B cell (primary cell): ENCODE data around the gene ATP11C. TPM values are rescaled to one million over a fixed set of nuclear protein-coding genes. Genes with fewer than 3 reads are reported as not detected.

Source experiments
- ATAC-seq: fragments of 200-7000 bp; cut with Tn5 transposase; one replicate; pipeline ENCODE4 v1.10.0; 2021; ENCODE audit warnings: low read depth, mild to moderate bottlenecking, moderate number of reproducible peaks, moderate library complexity
- CTCF ChIA-PET: fragments of 350-600 bp; sonication (Branson Sonifier 250); formaldehyde crosslinking; loops from one replicate; lab custom pipeline; 2021; ENCODE audit warnings: antibody characterized with exemption, inconsistent platforms; lab: Charles Lee
- POLR2A ChIA-PET: fragments of 350-600 bp; sonication (Branson Sonifier 250); formaldehyde crosslinking; loops from one replicate; lab custom pipeline; 2021; ENCODE audit warnings: antibody characterized with exemption; lab: Charles Lee
- DNase-seq: peaks from one replicate; pipeline ENCODE4 v3.0.0; 2013
- H2AFZ ChIP-seq: 2 replicates; pipeline ENCODE4 v1.6.1; 2012; ENCODE audit warnings: mild to moderate bottlenecking, low read depth, low read length; ENCODE audit not compliant: insufficient read depth, poor library complexity, severe bottlenecking
- H3K27ac ChIP-seq, 2 donors: 1 replicate in 1 of 2; 2 replicates in 1 of 2; pipeline ENCODE4 v1.5.1; 2012 to 2013; ENCODE audit warnings: low read length in 2 of 2, mild to moderate bottlenecking in 2 of 2, moderate library complexity in 1 of 2
- H3K27me3 ChIP-seq, 4 experiments: fragments of 200-600 bp in 1 of 4; sonication (generic) in 1 of 4; replicated peaks in 1 of 4; 1 replicate in 2 of 4; 2 replicates in 2 of 4; pipeline versions ENCODE4 v1.6.1 to v1.7.0; 2013 to 2016; ENCODE audit warnings: low read length in 3 of 4, mild to moderate bottlenecking in 2 of 4, mixed read lengths in 1 of 4, moderate library complexity in 1 of 4; ENCODE audit not compliant: insufficient read depth in 4 of 4, control insufficient read depth in 3 of 4; ENCODE audit errors: control extremely low read depth in 1 of 4
- H3K36me3 ChIP-seq, 2 experiments: replicated peaks in 1 of 2; 1 replicate in 1 of 2; 2 replicates in 1 of 2; pipeline versions ENCODE4 v1.6.1 to v1.7.1; 2013; ENCODE audit warnings: low read length in 1 of 2; ENCODE audit not compliant: insufficient read depth in 2 of 2, control insufficient read depth in 1 of 2; ENCODE audit errors: control extremely low read depth in 1 of 2, extremely low read depth in 1 of 2
- H3K4me1 ChIP-seq, 2 donors: fragments of 200-600 bp in 1 of 2; sonication (generic) in 1 of 2; 1 replicate in 1 of 2; 2 replicates in 1 of 2; pipeline versions ENCODE4 v1.5.1 to v1.6.1; 2013 to 2017; ENCODE audit warnings: low read length in 2 of 2; ENCODE audit not compliant: control insufficient read depth in 2 of 2, insufficient read depth in 2 of 2
- H3K4me2 ChIP-seq: replicated peaks from 2 replicates; pipeline ENCODE3; 2012; ENCODE audit warnings: mild to moderate bottlenecking, low read depth, low read length; ENCODE audit not compliant: poor library complexity, severe bottlenecking
- H3K4me3 ChIP-seq, 5 experiments: fragments of 200-600 bp in 1 of 5; sonication (generic) in 1 of 5; 1 replicate in 3 of 5; 2 replicates in 2 of 5; pipeline versions ENCODE4 v1.5.1 to v1.7.0; 2011 to 2016; ENCODE audit warnings: low read length in 4 of 5, mild to moderate bottlenecking in 4 of 5, low read depth in 2 of 5, control low read depth in 1 of 5, moderate library complexity in 1 of 5; ENCODE audit not compliant: insufficient read depth in 1 of 5; ENCODE audit errors: control extremely low read depth in 1 of 5, extremely low read depth in 1 of 5
- H3K79me2 ChIP-seq: fragments of 200-600 bp; sonication (generic); one replicate; pipeline ENCODE4 v1.6.0; 2016; ENCODE audit warnings: low read length; ENCODE audit not compliant: control insufficient read depth, insufficient read depth
- H3K9ac ChIP-seq: fragments of 200-600 bp; sonication (generic); 2 replicates; pipeline ENCODE4 v1.6.1; 2017; ENCODE audit warnings: mild to moderate bottlenecking, low read length, moderate library complexity
- H3K9me3 ChIP-seq, 3 donors: one replicate each; pipeline versions ENCODE4 v1.6.1 to v1.7.1; 2013; ENCODE audit warnings: low read length in 2 of 3; ENCODE audit not compliant: control insufficient read depth in 2 of 3, insufficient read depth in 1 of 3; ENCODE audit errors: control extremely low read depth in 1 of 3
- H4K20me1 ChIP-seq: 2 replicates; pipeline ENCODE4 v1.6.0; 2012; ENCODE audit warnings: mild to moderate bottlenecking, low read length; ENCODE audit not compliant: insufficient read depth, control insufficient read depth, poor library complexity, severe bottlenecking
- H3K27ac Mint-ChIP-seq: one replicate; pipeline ENCODE4 v1.8.0; 2021; ENCODE audit warnings: mixed read lengths
- H3K27me3 Mint-ChIP-seq: one replicate; pipeline ENCODE4 v1.8.0; 2021; ENCODE audit warnings: mixed read lengths
- H3K4me1 Mint-ChIP-seq: one replicate; pipeline ENCODE4 v1.8.0; 2021; ENCODE audit warnings: mixed read lengths
- H3K4me3 Mint-ChIP-seq: one replicate; pipeline ENCODE4 v1.8.0; 2021; ENCODE audit warnings: mixed read lengths
- H3K9me3 Mint-ChIP-seq: one replicate; pipeline ENCODE4 v1.8.0; 2022; ENCODE audit warnings: mixed read lengths; ENCODE audit not compliant: insufficient read depth
- EZH2 ChIP-seq: IDR thresholded peaks from 2 replicates; pipeline ENCODE4 v1.6.1; 2012; ENCODE audit warnings: borderline replicate concordance, low read depth, mild to moderate bottlenecking, moderate library complexity, low read length; ENCODE audit not compliant: insufficient read depth, poor library complexity, severe bottlenecking
- WGBS: methylation state at CpG from one replicate; pipeline ENCODE4 v1.1.5; 2013; ENCODE audit warnings: missing lambda C conversion rate; ENCODE audit not compliant: insufficient coverage; 5-methylcytosine and 5-hydroxymethylcytosine counted together
- intact Hi-C: fragments of 100-400 bp; cut with micrococcal nuclease; formaldehyde crosslinking; loops from one replicate; pipeline ENCODE4 v1.10.0; 2022
- polyA plus RNA-seq: library from polyadenylated mRNA; depleted of rRNA; stranded (reverse); fragments of >200 nt; gene quantifications from 2 replicates; pipeline ENCODE4 v1.2.3, GENCODE V29; 2012
- total RNA-seq, 2 donors: library from RNA; stranded (reverse); fragments of 120-200 nt in 1 of 2; gene quantifications; 1 replicate in 1 of 2; 2 replicates in 1 of 2; pipeline versions ENCODE4 v1.2.3 to v1.2.4, GENCODE V29; 2013 to 2022
- TF ChIP-seq, protein P1 (sequence below): fragments of 200-600 bp; IDR thresholded peaks from one replicate; pipeline ENCODE4 v1.8.0; 2022; ENCODE audit warnings: antibody characterized with exemption, mild to moderate bottlenecking

ATP11C gene
- total and polyA plus RNA-seq, 2 donors (not counting 1 experiment from before 2014, with no cell fraction given), result 8.5 to 29.2 TPM

DNA sequence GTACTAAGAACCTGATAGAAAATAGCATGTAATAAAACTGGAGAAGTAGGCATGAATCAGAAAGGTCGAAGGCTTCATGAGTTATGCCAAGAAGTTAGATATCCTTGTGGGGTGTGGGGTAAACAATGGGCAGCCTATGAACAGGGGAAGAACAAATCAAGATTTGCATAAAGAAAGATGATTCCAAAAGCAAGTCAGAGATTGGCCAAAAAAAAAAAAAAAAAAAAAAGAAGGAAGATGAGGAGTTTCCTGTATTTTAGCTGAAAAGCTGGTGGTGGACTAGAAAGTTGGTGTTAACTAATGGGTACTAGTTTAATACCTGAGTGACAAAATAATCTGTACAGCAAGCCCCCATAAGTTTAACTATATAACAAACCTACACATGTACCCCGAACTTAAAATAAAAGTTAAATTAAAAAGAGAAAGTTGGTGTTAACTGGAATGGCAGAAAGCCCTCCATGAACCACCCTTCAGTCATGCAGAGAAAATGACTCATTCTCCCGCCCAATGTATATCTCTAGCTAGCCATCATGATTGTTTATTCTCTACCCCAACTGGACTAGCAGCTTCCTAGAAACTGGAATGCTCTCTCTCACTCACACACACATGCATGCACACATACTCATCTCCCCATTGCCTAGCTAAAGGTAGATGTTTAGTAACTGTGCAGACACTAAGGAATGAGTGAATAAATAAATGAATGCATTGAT is 41.7 kb downstream of the ATP11C start:
- Mint-ChIP-seq H3K27me3 (no peaks in the 10 kb centered on the region), H3K4me3 (no peak overlapping the region), H3K27ac (no peak overlapping the region), H3K4me1 (peaks cover 28% of the 10 kb centered on the region), H3K9me3 (no peaks in the 10 kb centered on the region)
- WGBS, result 100% methylated on average over 1 of the region's 3 CpGs
- peaks cover 11% of the 10 kb centered on the region for H3K79me2 ChIP-seq
- no peak for ATAC-seq
- peaks cover 0 to 9% of the 10 kb centered on the region in 2 donors for H3K4me1 ChIP-seq
- H3K36me3 ChIP-seq, result no peaks in the 10 kb centered on the region
- no peaks in the 10 kb centered on the region for H4K20me1 ChIP-seq
- TF ChIP-seq, protein P1, sequence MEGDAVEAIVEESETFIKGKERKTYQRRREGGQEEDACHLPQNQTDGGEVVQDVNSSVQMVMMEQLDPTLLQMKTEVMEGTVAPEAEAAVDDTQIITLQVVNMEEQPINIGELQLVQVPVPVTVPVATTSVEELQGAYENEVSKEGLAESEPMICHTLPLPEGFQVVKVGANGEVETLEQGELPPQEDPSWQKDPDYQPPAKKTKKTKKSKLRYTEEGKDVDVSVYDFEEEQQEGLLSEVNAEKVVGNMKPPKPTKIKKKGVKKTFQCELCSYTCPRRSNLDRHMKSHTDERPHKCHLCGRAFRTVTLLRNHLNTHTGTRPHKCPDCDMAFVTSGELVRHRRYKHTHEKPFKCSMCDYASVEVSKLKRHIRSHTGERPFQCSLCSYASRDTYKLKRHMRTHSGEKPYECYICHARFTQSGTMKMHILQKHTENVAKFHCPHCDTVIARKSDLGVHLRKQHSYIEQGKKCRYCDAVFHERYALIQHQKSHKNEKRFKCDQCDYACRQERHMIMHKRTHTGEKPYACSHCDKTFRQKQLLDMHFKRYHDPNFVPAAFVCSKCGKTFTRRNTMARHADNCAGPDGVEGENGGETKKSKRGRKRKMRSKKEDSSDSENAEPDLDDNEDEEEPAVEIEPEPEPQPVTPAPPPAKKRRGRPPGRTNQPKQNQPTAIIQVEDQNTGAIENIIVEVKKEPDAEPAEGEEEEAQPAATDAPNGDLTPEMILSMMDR, result no peak
- no peak for DNase-seq
- intact Hi-C loops, result no loop called here
- peaks cover 0 to 3% (median 0%) of the 10 kb centered on the region in 3 donors for H3K9me3 ChIP-seq
- no peak overlapping the region for H3K4me2 ChIP-seq
- ChIA-PET POLR2A (no interaction called here), CTCF (no interaction called here)
- no peak overlapping the region for H3K9ac ChIP-seq
- no peak overlapping the region for H2AFZ ChIP-seq
- H3K27ac ChIP-seq, result no peak overlapping the region
- no peak overlapping the region for H3K4me3 ChIP-seq
- H3K27me3 ChIP-seq, result no peaks in the 10 kb centered on the region

DNA sequence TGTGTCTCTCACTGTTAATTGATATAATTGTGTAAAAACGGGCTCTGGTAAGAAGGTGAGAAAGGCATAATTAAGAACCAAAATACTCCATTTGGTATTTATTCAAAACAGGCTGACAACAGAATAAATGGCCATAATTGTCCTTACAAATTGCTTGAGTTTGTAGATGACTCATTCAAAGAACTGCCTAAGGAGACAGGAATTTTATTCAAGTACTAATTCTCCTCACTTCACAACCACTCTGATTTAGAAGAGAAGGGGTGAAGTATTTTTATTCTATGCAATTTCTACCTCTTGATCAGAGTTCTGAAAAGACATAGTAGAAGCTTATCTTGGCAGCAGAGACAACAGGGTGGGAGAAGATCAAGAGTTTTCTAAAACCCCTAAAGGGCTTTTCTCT is 43.1 kb downstream of the ATP11C start:
- ATAC-seq, result no peak
- Histone ChIP-seq H3K9me3 (peaks cover 0 to 3% (median 0%) of the 10 kb centered on the region in 3 donors), H3K4me1 (peaks cover 0 to 9% of the 10 kb centered on the region in 2 donors), H2AFZ (no peak overlapping the region), H3K27ac (no peak overlapping the region), H3K4me2 (no peak overlapping the region), H3K9ac (no peak overlapping the region), H3K36me3 (no peaks in the 10 kb centered on the region), H3K79me2 (peaks cover 11% of the 10 kb centered on the region), H4K20me1 (no peaks in the 10 kb centered on the region), H3K27me3 (no peaks in the 10 kb centered on the region), H3K4me3 (no peak overlapping the region)
- Mint-ChIP-seq H3K9me3 (no peaks in the 10 kb centered on the region), H3K27me3 (no peaks in the 10 kb centered on the region), H3K27ac (no peak overlapping the region), H3K4me3 (no peak overlapping the region), H3K4me1 (peaks cover 25% of the 10 kb centered on the region)
- no peak for DNase-seq
- no CpG with 5 or more reads among the region's 1 CpG for WGBS
- ChIA-PET CTCF (no interaction called here), POLR2A (no interaction called here)
- intact Hi-C loops, result no loop called here
- no peak for TF ChIP-seq EZH2
- TF ChIP-seq, protein P1, result no peak
